Measurements from ENCODE around the gene EP400. TPM values are rescaled to one million over a fixed set of nuclear protein-coding genes. Genes with fewer than 3 reads are reported as not detected.
A peak's percentile ranks its signal among the peaks of the same experiment; 100 is the strongest.

EP400 gene
- total and polyA plus RNA-seq, 2 of the 13 experiments (the other 11 are each of a cell fraction or from before 2014, with no cell fraction given) = 4.9 to 5.0 TPM

- in situ Hi-C loops (cut with HindIII; ENCODE audit: extremely low pct_ligation_motif_present, low pct_unique_long_range_greater_than_20kb) = no loop called here
- no peak overlapping the region for H3K4me3 ChIP-seq (replicated peaks in 1 of 3; ENCODE audit: insufficient read depth in 1 of 3, low read depth in 2 of 3, low read length in 3 of 3)
- ATAC-seq = no peak
- H2AFZ ChIP-seq (ENCODE audit: low read length) = no peak overlapping the region
- no peaks in the 10 kb centered on the region for H3K4me1 ChIP-seq (ENCODE audit: insufficient read depth, low read length)
- POLR2A ChIA-PET = interaction anchor here (1.0 kb wide), 1 partner anchor 44 kb away, joined by 3 read pairs; no protein-coding TSS in a partner anchor
- WGBS (ENCODE audit: low lambda C conversion rate) = 90% methylated on average over 4 of the region's 13 CpGs
- no peak overlapping the region for H3K4me2 ChIP-seq (ENCODE audit: low read depth, low read length)
- H3K27me3 ChIP-seq (ENCODE audit: control insufficient read depth in 1 of 2, insufficient read depth in 2 of 2, low read length in 2 of 2) = no peaks in the 10 kb centered on the region
- peaks cover 1% of the 10 kb centered on the region for H3K79me2 ChIP-seq (ENCODE audit: insufficient read depth, low read length)
- H4K20me1 ChIP-seq (ENCODE audit: insufficient read depth, low read length) = peaks cover 30% of the 10 kb centered on the region; the same call in 1 of the 2 replicates
- H3K9ac ChIP-seq (ENCODE audit: insufficient read depth, low read depth, low read length) = no peak overlapping the region
- no TSS peak for BruUV-seq (replicated peaks)
- peaks cover 0 to 5% of the 10 kb centered on the region in 2 experiments; a peak in 4 of 5 replicates for H3K36me3 ChIP-seq (replicated peaks in 1 of 2; ENCODE audit: control insufficient read depth in 1 of 2, insufficient read depth in 2 of 2, low read length in 2 of 2)
- intact Hi-C loops (cut with micrococcal nuclease; ENCODE audit: unreplicated experiment) = no loop called here
- no peaks in the 10 kb centered on the region for H3K9me3 ChIP-seq (ENCODE audit: low read length)
- FAIRE-seq = no peak
- CTCF ChIA-PET (ENCODE audit: low intra/inter-chr PET ratio, low total read pairs) = no interaction called here
- TF ChIP-seq ZNF841 (CRISPR knock-in tag; IDR thresholded peaks at IDR 0.05; ENCODE audit: borderline replicate concordance) (no peak), ZNF629 (CRISPR knock-in tag; conservative IDR thresholded peaks at IDR 0.05) (peak; percentile 47; the same call in 1 of the 2 replicates), ZNF121 (CRISPR knock-in tag; IDR thresholded peaks at IDR 0.05) (no peak)
- DNase-seq (ENCODE audit: low spot score) = no peak
- H3K27ac ChIP-seq (ENCODE audit: extremely low read length, insufficient read depth, low read length) = no peak overlapping the region
Observed at GRCh38 chr12:131903270-131904255, 46.2 kb upstream of the EP400 start.

GRCh38 chr12:131904346-131904745 lies 45.4 kb upstream of the EP400 start:
- H3K9me3 ChIP-seq (ENCODE audit: low read length) = no peaks in the 10 kb centered on the region
- FAIRE-seq (no peak), ATAC-seq (no peak), DNase-seq (ENCODE audit: low spot score) (no peak)
- WGBS (ENCODE audit: low lambda C conversion rate) = 96% methylated on average over 4 of the region's 5 CpGs
- H3K4me3 ChIP-seq (replicated peaks in 1 of 3; ENCODE audit: insufficient read depth in 1 of 3, low read depth in 2 of 3, low read length in 3 of 3) = no peak overlapping the region
- H4K20me1 ChIP-seq (ENCODE audit: insufficient read depth, low read length) = peaks cover 30% of the 10 kb centered on the region; the same call in 1 of the 2 replicates
- in situ Hi-C loops (cut with HindIII; ENCODE audit: extremely low pct_ligation_motif_present, low pct_unique_long_range_greater_than_20kb) (no loop called here), intact Hi-C loops (cut with micrococcal nuclease; ENCODE audit: unreplicated experiment) (no loop called here)
- CTCF ChIA-PET (ENCODE audit: low intra/inter-chr PET ratio, low total read pairs) = no interaction called here
- H3K9ac ChIP-seq (ENCODE audit: insufficient read depth, low read depth, low read length) = no peak overlapping the region
- H2AFZ ChIP-seq (ENCODE audit: low read length) = no peak overlapping the region
- no TSS peak for BruUV-seq (replicated peaks)
- peaks cover 5 to 7% of the 10 kb centered on the region in 2 experiments; a peak in 4 of 5 replicates for H3K36me3 ChIP-seq (replicated peaks in 1 of 2; ENCODE audit: control insufficient read depth in 1 of 2, insufficient read depth in 2 of 2, low read length in 2 of 2)
- no peaks in the 10 kb centered on the region for H3K27me3 ChIP-seq (ENCODE audit: control insufficient read depth in 1 of 2, insufficient read depth in 2 of 2, low read length in 2 of 2)
- no peak overlapping the region for H3K4me2 ChIP-seq (ENCODE audit: low read depth, low read length)
- H3K79me2 ChIP-seq (ENCODE audit: insufficient read depth, low read length) = peaks cover 1% of the 10 kb centered on the region
- POLR2A ChIA-PET = no interaction called here
- H3K4me1 ChIP-seq (ENCODE audit: insufficient read depth, low read length) = no peaks in the 10 kb centered on the region
- TF ChIP-seq ZFYVE20 (CRISPR knock-in tag; IDR thresholded peaks at IDR 0.05; ENCODE audit: borderline replicate concordance, low read depth) (no peak), ZNF329 (CRISPR knock-in tag; IDR thresholded peaks at IDR 0.05; ENCODE audit: low read depth) (no peak), FOXA3 (CRISPR knock-in tag; IDR thresholded peaks at IDR 0.05) (no peak)
- H3K27ac ChIP-seq (ENCODE audit: extremely low read length, insufficient read depth, low read length) = no peak overlapping the region
